Activated CD8-positive, alpha-beta T cell treated with anti-CD3 and anti-CD28 coated beads, Interleukin-2, amount 10 ng/mL, durations not matched to agents 7 days and 5 days (primary cell): ENCODE measurements around the gene MBD3L5. TPM values are rescaled to one million over a fixed set of nuclear protein-coding genes. Genes with fewer than 3 reads are reported as not detected.

Source experiments
- ATAC-seq: fragments of 150-1000 bp; cut with Tn5 transposase; one replicate; pipeline ENCODE4 v1.10.0; 2021; ENCODE audit warnings: moderate library complexity
- CTCF ChIA-PET: fragments of 350-600 bp; sonication (Branson Sonifier 250); formaldehyde crosslinking; loops from one replicate; lab custom pipeline; 2021; ENCODE audit warnings: antibody characterized with exemption; lab: Charles Lee
- POLR2A ChIA-PET: fragments of 350-600 bp; sonication (Branson Sonifier 250); formaldehyde crosslinking; loops from one replicate; lab custom pipeline; 2021; ENCODE audit warnings: antibody characterized with exemption; lab: Charles Lee
- DNase-seq: peaks from one replicate; pipeline ENCODE4 v3.0.0-alpha.2; 2020
- H3K27ac Mint-ChIP-seq: one replicate; pipeline ENCODE4 v1.8.0; 2021; ENCODE audit warnings: mild to moderate bottlenecking, mixed read lengths
- H3K27me3 Mint-ChIP-seq: one replicate; pipeline ENCODE4 v1.8.0; 2021; ENCODE audit warnings: low read depth, mixed read lengths
- H3K36me3 Mint-ChIP-seq: one replicate; pipeline ENCODE4 v1.8.0; 2021; ENCODE audit warnings: low read depth, mixed read lengths
- H3K4me1 Mint-ChIP-seq: one replicate; pipeline ENCODE4 v1.8.0; 2021; ENCODE audit warnings: low read depth, mixed read lengths
- H3K4me3 Mint-ChIP-seq: one replicate; pipeline ENCODE4 v1.8.0; 2021; ENCODE audit warnings: mild to moderate bottlenecking, mixed read lengths
- H3K9me3 Mint-ChIP-seq: one replicate; pipeline ENCODE4 v1.8.0; 2022; ENCODE audit warnings: mixed read lengths; ENCODE audit not compliant: insufficient read depth
- total RNA-seq, 2 experiments: library from RNA; stranded (reverse); gene quantifications; one replicate each; pipeline ENCODE4 v1.2.3, GENCODE V29; 2021

Gene MBD3L5
- total RNA-seq, 2 experiments from 2014 or later = not detected

GRCh38 chr19:7072541-7072940 lies 42.2 kb downstream of the MBD3L5 start:
- H3K9me3 Mint-ChIP-seq = peaks cover 5% of the 10 kb centered on the region
- ATAC-seq (no peak), DNase-seq (no peak)
- peaks cover 20% of the 10 kb centered on the region for H3K4me1 Mint-ChIP-seq
- peaks cover 67% of the 10 kb centered on the region for H3K36me3 Mint-ChIP-seq
- H3K4me3 Mint-ChIP-seq = no peak overlapping the region
- ChIA-PET POLR2A (no interaction called here), CTCF (interaction anchor here (0.8 kb wide), 1 partner anchor 123 kb away, joined by 3 read pairs; no protein-coding TSS in a partner anchor)
- H3K27me3 Mint-ChIP-seq = no peaks in the 10 kb centered on the region
- no peak overlapping the region for H3K27ac Mint-ChIP-seq

DNA sequence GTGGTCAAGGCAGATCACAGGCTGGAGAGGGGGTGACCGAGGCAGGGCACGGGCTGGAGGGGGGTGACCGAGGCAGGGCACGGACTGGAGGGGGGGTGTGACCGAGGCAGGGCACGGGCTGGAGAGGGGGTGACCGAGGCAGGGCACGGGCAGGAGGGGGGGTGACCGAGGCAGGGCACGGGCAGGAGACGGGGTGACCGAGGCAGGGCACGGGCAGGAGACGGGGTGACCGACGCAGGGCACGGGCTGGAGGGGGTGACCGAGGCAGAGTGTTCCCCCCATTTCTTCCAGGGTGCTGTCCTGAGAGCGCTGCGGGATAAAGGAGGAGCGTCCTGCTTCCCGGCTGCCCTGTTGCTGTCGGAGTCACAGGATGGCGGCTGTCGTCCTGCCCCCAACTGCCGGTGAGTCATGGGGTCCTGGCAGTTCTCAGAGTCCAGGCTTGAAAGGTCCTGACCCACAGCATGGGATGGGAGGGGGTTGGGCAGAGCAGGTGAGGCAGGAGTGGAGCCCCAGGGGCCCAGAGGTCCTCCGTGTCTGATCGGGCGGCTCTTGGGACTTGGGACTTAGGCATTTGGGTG lies 44.4 kb downstream of the MBD3L5 start:
- Mint-ChIP-seq H3K4me1 (peaks cover 15% of the 10 kb centered on the region), H3K9me3 (peaks cover 23% of the 10 kb centered on the region), H3K27ac (no peak overlapping the region), H3K27me3 (no peaks in the 10 kb centered on the region), H3K4me3 (no peak overlapping the region), H3K36me3 (peaks cover 88% of the 10 kb centered on the region)
- ChIA-PET CTCF (no interaction called here), POLR2A (no interaction called here)
- no peak for ATAC-seq
- no peak for DNase-seq

GRCh38 chr19:7076151-7076550 lies 45.8 kb downstream of the MBD3L5 start:
- Mint-ChIP-seq H3K27ac (no peak overlapping the region), H3K27me3 (no peaks in the 10 kb centered on the region), H3K4me3 (no peak overlapping the region), H3K4me1 (peaks cover 5% of the 10 kb centered on the region), H3K36me3 (peaks cover 89% of the 10 kb centered on the region), H3K9me3 (peaks cover 33% of the 10 kb centered on the region)
- ATAC-seq = no peak
- no peak for DNase-seq
- CTCF ChIA-PET = no interaction called here
- POLR2A ChIA-PET = no interaction called here

GRCh38 chr19:7078008-7078407 lies 47.6 kb downstream of the MBD3L5 start:
- DNase-seq (no peak), ATAC-seq (no peak)
- POLR2A ChIA-PET = no interaction called here
- Mint-ChIP-seq H3K4me1 (peaks cover 3% of the 10 kb centered on the region), H3K27ac (no peak overlapping the region), H3K9me3 (peaks cover 39% of the 10 kb centered on the region), H3K4me3 (no peak overlapping the region), H3K27me3 (no peaks in the 10 kb centered on the region), H3K36me3 (peaks cover 96% of the 10 kb centered on the region)
- CTCF ChIA-PET = no interaction called here

Other genes starting within 250 kb of the MBD3L5 start
- gene ADGRE1, start 143.0 kb upstream of the MBD3L5 start, total RNA-seq = under 1 TPM; 0.47 to 0.50 TPM
- not detected for gene MBD3L2B, start 9.1 kb upstream of the MBD3L5 start, total RNA-seq
- gene MBD3L4, start 9.6 kb downstream of the MBD3L5 start, total RNA-seq = not detected
- gene MBD3L2, start 18.7 kb downstream of the MBD3L5 start, total RNA-seq = not detected
- gene MBD3L3, start 28.1 kb downstream of the MBD3L5 start, total RNA-seq = not detected
- 10 to 100 TPM; 16.5 to 16.7 TPM for gene ZNF557, start 39.1 kb downstream of the MBD3L5 start, total RNA-seq